HG03159 (cell line): ENCODE data around the gene ASCC3.
"Not testable (repeated sequence)": the region's sequence is repeated elsewhere in the genome, so short reads cannot be mapped to it uniquely, and the experiment has no call there.

Experiments used
- ATAC-seq: cut with Tn5 transposase; IDR thresholded peaks from one replicate; pipeline ENCODE4 v1.9.1; 2021; ENCODE audit warnings: mild to moderate bottlenecking, moderate library complexity; ENCODE audit not compliant: unreplicated experiment

The ASCC3 gene

DNA sequence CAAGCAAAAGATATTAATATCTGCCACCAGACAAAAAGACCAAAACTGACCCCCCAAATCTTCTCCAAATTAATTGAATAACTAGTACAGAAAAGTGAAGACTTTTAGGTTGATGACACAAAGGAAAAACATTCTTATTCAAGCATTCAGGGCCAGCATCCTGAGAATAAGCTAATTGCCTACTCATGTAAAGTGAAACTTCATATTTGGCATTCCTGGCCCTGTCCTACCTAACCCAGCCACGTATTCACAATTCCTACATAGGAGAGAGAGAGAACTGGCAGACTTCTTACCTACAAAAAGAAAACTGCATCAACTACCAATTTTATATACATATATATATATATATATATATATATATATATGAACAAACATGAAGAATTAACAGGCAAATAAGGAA, 4.9 kb upstream of the ASCC3 start:
- ATAC-seq: no peak

DNA sequence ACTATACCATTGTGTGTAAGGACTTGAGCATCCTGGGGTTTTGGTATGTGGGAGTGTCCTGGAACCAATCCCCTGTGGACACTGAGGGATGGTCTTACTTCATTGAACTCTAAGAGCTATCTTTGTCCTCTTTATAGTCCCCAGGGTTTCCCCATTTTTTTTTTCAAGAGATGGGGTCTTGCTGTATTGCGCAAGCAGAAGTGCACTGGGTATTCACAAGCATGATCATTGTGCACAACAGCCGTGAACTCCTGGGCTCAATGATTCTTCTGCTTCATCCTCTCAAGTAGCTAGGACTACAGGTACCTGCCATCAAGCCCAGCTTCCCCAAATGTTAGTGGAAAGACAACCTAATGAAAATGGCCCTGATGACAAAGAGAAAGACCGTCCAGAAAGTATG, 2.2 kb upstream of the ASCC3 start:
- no peak for ATAC-seq

DNA sequence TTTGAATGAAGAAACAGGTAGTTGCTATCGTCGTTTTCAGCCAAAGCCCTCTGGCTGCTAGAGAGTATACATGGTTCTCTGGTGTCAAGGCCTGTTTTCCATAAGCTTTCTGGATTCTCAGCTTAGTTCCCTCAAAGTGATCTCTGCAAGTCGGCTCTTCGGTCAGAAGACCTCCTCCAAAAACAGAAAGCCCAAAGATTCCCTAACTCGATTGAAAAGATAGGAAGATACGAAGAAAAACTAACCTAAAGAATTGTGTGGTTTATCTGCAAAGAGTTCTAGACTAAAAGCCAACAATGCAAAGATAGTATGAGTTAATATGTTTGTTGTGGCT, 545 bp upstream of the ASCC3 start:
- ATAC-seq: no peak

DNA sequence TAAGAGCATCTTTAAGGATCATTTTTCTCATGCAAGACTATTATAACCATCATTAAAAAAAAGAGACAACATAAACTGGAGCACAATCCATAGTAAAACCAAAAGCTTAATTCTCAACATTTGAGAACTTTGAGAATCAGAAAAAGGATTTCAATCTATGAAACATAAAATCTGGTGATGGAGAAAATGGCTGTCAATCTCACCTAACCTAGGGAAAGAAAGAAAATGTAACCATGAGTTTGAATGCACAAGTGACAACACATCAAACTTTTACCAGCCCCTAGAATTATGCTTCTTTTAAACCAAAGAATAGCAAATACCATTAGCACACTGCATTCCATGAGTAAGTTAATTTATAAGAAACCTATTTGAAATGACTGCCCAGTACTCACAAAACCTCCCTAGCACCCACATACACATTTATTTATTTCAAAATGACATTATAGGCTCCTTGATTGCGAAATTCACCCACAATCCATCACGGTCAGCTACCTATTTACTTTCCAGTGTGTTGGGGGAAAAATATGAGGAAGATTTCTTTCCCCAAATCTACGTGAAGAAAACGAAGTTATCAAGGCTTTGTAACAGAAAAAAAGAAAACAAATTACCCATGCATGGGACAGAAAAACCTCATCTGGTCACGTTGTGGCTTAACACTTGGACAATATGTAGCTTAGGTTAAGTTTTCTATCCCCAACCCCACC, 828 bp downstream of the ASCC3 start:
- ATAC-seq: no peak

- no peak for ATAC-seq
Observed at GRCh38 chr6:100879317-100879716, 1.8 kb downstream of the ASCC3 start.

GRCh38 chr6:100877851-100878250, 3.3 kb downstream of the ASCC3 start:
- ATAC-seq: no peak

GRCh38 chr6:100876251-100876650, 4.9 kb downstream of the ASCC3 start:
- no peak for ATAC-seq

DNA sequence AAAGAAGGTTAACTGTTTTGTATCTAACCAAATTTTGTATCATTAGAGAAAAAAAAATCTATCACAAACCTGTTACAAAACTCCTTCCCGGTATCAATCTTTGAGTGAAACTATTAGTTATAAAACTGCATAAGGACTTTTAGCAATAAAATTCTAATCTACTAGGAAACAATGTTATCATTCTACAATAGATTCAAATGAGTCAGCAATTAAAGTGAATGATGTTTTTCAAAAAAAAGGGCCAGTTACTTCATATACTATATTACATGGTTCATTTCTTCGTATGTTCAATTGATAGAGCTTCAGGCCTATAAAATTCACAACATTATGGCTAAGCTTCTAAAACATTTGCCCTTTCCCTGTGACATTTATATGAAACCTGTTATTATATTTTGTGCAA, 15.6 kb downstream of the ASCC3 start:
- no peak for ATAC-seq

GRCh38 chr6:100862063-100862462, 19.1 kb downstream of the ASCC3 start:
- no peak for ATAC-seq

- no peak for ATAC-seq
Observed at GRCh38 chr6:100856146-100856545, 25.0 kb downstream of the ASCC3 start.

- no peak for ATAC-seq
Observed at GRCh38 chr6:100851819-100852218, 29.3 kb downstream of the ASCC3 start.

DNA sequence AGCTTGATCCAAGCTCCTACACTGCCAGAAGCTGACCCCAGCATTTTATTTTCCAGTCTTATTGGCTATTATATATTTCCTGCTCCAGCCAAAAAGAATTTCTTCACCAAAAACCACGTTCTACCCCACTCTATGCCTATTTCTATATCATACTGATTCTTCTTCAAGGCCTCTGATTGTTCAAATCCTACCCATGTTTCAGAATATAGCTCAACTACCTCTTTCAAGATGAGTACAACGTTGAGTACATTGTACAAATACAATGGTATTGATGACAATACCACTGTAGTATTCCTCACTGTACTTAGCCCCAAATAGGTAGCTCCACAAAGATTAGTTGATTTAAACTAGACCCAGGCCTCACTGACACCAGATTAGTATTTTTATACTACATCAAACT, 31.0 kb downstream of the ASCC3 start:
- no peak for ATAC-seq

GRCh38 chr6:100846276-100846675, 34.9 kb downstream of the ASCC3 start:
- peak; percentile 48 for ATAC-seq

- ATAC-seq: no peak
Observed at GRCh38 chr6:100845676-100846075, 35.5 kb downstream of the ASCC3 start.

GRCh38 chr6:100839419-100839818, 41.7 kb downstream of the ASCC3 start:
- no peak for ATAC-seq

GRCh38 chr6:100838011-100838410, 43.1 kb downstream of the ASCC3 start:
- ATAC-seq: no peak

DNA sequence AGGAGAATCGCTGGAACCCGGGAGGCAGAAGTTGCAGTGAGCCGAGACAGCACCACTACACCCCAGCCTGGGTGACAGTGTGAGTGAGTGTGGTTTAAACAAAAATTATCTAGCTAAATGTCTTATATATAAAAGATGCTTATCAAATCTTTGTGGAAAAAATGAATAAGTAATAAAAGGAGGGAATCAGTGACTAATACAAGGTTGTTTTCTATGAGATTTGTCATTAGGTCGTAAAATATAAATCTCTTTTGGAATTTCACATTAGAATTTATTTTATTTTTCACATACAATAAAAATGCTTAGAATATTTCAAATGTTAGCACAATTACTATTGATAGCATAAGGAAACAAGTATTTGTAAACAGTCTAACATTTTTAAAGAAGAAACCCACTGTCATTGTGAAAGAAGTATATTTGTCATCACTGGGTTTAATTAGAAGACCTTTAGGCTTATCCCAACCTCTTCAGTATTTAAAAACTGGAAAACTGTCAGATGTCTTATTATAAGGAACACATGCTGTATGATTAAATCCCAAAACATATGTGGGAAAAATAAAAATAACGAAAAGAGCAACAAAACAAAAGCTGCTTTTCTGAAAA, 47.1 kb downstream of the ASCC3 start:
- ATAC-seq: no peak

GRCh38 chr6:100829077-100829595, 52.0 kb downstream of the ASCC3 start:
- not testable (repeated sequence) for ATAC-seq

- no peak for ATAC-seq
Observed at GRCh38 chr6:100823041-100823440, 58.1 kb downstream of the ASCC3 start.

DNA sequence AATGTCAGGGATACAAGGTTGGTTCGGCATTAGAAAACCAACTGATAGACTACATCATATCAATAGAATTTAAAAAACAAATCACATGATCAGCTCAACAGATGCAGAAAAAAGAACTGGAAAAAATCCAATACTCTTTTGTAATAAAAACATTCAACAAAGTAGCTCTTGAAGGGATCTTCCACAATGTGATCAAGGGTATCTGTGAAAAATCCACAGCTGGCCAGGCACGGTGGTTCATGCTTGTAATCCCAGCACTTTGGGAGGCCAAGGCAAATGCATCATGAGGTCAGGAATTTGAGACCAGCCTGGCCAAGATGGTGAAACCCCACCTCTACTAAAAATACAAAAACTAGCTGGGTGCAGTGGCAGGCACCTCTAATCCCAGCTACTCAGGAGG, 63.1 kb downstream of the ASCC3 start:
- no peak for ATAC-seq

- no peak for ATAC-seq
Observed at GRCh38 chr6:100810015-100810414, 71.1 kb downstream of the ASCC3 start.

DNA sequence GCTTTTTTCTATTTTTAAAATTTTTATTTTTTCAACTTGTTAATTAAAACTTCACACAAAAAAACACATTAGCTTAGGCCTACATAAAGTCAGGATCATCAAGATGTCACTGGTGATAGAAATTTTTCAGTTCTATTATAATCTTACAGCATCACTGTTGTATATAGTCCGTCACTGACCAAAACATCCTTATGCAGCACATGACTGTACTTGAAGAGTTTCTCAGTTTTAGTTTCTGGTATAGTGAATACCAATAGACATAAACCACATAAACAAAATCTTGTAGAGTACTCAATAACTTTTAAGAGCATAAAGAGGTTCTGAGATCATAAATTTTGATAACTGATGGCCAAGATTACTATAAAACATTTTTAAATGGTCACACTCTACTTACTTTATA, 71.8 kb downstream of the ASCC3 start:
- ATAC-seq: peak; percentile 76
